Sigmoid colon (tissue), 7 donors: ENCODE data around the gene P4HTM. TPM values are rescaled to one million over a fixed set of nuclear protein-coding genes. Genes with fewer than 3 reads are reported as not detected.

Experiments
- DNase-seq: peaks from one replicate; pipeline ENCODE4 v3.0.0-alpha.2; 2019
- H3K27ac ChIP-seq, 4 donors: fragments of 200-600 bp; sonication (generic); one replicate each; pipeline ENCODE4 v1.5.1; 2016 to 2019; ENCODE audit warnings: mild to moderate bottlenecking in 1 of 4
- H3K27me3 ChIP-seq, 3 donors: fragments of 200-600 bp; sonication (generic); one replicate each; pipeline ENCODE4 v1.5.1; 2019; ENCODE audit warnings: mild to moderate bottlenecking in 1 of 3
- H3K36me3 ChIP-seq, 4 donors: fragments of 200-600 bp; sonication (generic); one replicate each; pipeline ENCODE4 v1.5.1; 2016 to 2019
- H3K4me1 ChIP-seq, 4 donors: fragments of 200-600 bp; sonication (generic); one replicate each; pipeline ENCODE4 v1.5.1; 2017 to 2019
- H3K4me3 ChIP-seq, 4 donors: fragments of 200-600 bp; sonication (generic); one replicate each; pipeline ENCODE4 v1.5.1; 2017 to 2019; ENCODE audit warnings: mild to moderate bottlenecking in 2 of 4, moderate library complexity in 1 of 4
- H3K9me3 ChIP-seq, 4 donors: fragments of 200-600 bp in 3 of 4; sonication (generic) in 3 of 4; one replicate each; pipeline versions ENCODE4 v1.5.1 to v1.6.1; 2013 to 2019
- EP300 ChIP-seq, 4 donors: sonication (generic); formaldehyde crosslinking; IDR thresholded peaks; one replicate each; pipeline ENCODE4 v1.6.1; 2017; ENCODE audit warnings: antibody characterized with exemption in 4 of 4
- POLR2A ChIP-seq, 2 donors: fragments of 450-650 bp; IDR thresholded peaks; one replicate each; pipeline ENCODE4 v1.6.1; 2016; ENCODE audit warnings: antibody characterized with exemption in 2 of 2, mild to moderate bottlenecking in 2 of 2, moderate library complexity in 2 of 2
- POLR2AphosphoS5 ChIP-seq, 4 donors: sonication (generic); formaldehyde crosslinking; IDR thresholded peaks; one replicate each; pipeline ENCODE4 v1.6.1; 2017; ENCODE audit warnings: antibody characterized with exemption in 4 of 4
- WGBS, 2 donors: extraction: QIAGEN DNeasy Blood & Tissue Kit; methylation state at CpG; one replicate each; pipeline ENCODE4 v1.1.7; 2013; 5-methylcytosine and 5-hydroxymethylcytosine counted together
- intact Hi-C: fragments of 100-400 bp; cut with DNase I; formaldehyde crosslinking; loops from one replicate; pipeline ENCODE4 v1.15.1; 2023
- polyA plus RNA-seq, 3 donors: library from polyadenylated mRNA; stranded (reverse); fragments of 200-250 nt; gene quantifications; one replicate each; pipeline ENCODE4 v1.2.3, GENCODE V29; 2013
- total RNA-seq, 4 donors: library from RNA; depleted of rRNA; stranded (reverse); fragments of >200 nt; gene quantifications; one replicate each; pipeline ENCODE4 v1.1.0, GENCODE V29; 2016
- TF ChIP-seq, protein P1 (sequence below), 4 experiments: fragments of 450-650 bp in 3 of 4; fragments of 200-600 bp in 1 of 4; IDR thresholded peaks; one replicate each; pipeline ENCODE4 v1.5.1; 2016 to 2019; ENCODE audit warnings: antibody characterized with exemption in 4 of 4, mild to moderate bottlenecking in 3 of 4, moderate library complexity in 2 of 4
- donor health status: healthy with polysubstance abuse.
- donor health status: Bipolar disorder and iron deficiency.
- donor health status: healthy.

Gene P4HTM
- total and polyA plus RNA-seq, 7 donors, result 5.4 to 41.3 (median 30.9) TPM

DNA sequence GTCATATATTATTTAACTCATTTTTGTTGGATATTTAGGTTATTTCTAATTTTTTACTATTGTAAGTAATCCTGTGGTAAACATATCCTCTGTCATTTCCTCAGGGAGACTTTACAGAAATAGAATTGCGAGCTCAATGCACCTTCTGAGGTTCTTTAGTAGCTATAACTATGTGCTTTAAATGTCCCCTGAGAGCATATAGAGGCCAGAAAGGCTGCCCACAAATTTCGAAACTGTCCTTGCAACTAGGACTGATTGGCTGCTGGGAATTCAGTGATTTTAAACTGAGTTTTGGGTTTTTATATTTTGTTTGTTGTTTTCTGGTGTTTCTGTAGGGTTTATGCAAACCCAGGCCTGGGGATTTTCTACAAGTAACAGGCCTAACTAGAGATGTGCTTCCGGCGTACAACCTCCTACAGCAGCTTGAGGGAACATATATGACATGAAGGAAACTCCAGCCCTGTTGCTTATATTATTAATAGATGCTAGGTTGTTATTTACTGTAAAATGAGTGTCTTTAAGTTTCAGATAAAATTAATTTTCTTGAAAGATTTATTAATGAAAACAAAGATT, 29.1 kb upstream of the P4HTM start:
- no peak for DNase-seq
- H3K36me3 ChIP-seq, result peaks cover 0 to 51% (median 11%) of the 10 kb centered on the region in 4 donors
- TF ChIP-seq, protein P1, sequence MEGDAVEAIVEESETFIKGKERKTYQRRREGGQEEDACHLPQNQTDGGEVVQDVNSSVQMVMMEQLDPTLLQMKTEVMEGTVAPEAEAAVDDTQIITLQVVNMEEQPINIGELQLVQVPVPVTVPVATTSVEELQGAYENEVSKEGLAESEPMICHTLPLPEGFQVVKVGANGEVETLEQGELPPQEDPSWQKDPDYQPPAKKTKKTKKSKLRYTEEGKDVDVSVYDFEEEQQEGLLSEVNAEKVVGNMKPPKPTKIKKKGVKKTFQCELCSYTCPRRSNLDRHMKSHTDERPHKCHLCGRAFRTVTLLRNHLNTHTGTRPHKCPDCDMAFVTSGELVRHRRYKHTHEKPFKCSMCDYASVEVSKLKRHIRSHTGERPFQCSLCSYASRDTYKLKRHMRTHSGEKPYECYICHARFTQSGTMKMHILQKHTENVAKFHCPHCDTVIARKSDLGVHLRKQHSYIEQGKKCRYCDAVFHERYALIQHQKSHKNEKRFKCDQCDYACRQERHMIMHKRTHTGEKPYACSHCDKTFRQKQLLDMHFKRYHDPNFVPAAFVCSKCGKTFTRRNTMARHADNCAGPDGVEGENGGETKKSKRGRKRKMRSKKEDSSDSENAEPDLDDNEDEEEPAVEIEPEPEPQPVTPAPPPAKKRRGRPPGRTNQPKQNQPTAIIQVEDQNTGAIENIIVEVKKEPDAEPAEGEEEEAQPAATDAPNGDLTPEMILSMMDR (IDR thresholded peaks at IDR 0.05), result no peak

DNA sequence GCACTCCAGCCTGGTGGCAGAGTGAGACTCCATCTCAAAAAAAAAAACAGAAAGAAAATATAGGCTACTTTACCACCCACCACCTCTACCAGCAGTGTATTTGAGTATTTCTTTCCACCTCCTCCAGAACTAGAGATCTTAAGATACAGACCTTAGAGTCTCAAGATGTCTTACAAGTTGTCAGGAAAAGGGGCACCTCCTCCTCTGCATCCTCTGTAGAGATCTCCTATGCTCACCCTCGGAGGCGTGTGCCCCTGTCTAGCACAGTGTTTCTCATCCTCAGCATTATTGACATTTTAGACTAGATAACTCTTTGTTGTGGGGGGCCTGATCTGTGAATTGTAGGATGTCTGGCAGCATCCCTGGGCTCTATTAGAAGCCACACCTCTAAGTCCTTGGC, 27.7 kb upstream of the P4HTM start:
- H3K27ac ChIP-seq, result no peak overlapping the region
- H3K36me3 ChIP-seq, result peaks cover 5 to 62% (median 15%) of the 10 kb centered on the region in 4 donors
- intact Hi-C loops, result no loop called here
- no peaks in the 10 kb centered on the region for H3K4me1 ChIP-seq
- TF ChIP-seq EP300 (IDR thresholded peaks at IDR 0.05) (no peak), POLR2A (IDR thresholded peaks at IDR 0.05) (no peak), POLR2AphosphoS5 (IDR thresholded peaks at IDR 0.05) (no peak)
- TF ChIP-seq, protein P1 (IDR thresholded peaks at IDR 0.05), result no peak
- no peaks in the 10 kb centered on the region for H3K9me3 ChIP-seq
- WGBS, 2 donors, result 86 to 90% methylated on average over 2 of the region's 2 CpGs
- H3K4me3 ChIP-seq, result no peak overlapping the region
- DNase-seq, result no peak
- H3K27me3 ChIP-seq, result no peaks in the 10 kb centered on the region

More for the DNA sequence above, 29.1 kb upstream of the P4HTM start:
- Histone ChIP-seq H3K27ac (no peak overlapping the region), H3K4me1 (no peaks in the 10 kb centered on the region), H3K9me3 (no peaks in the 10 kb centered on the region), H3K4me3 (no peak overlapping the region), H3K27me3 (no peaks in the 10 kb centered on the region)
- intact Hi-C loops, result no loop called here
- WGBS, 2 donors, result 80 to 92% methylated on average over 4 of the region's 4 CpGs

DNA sequence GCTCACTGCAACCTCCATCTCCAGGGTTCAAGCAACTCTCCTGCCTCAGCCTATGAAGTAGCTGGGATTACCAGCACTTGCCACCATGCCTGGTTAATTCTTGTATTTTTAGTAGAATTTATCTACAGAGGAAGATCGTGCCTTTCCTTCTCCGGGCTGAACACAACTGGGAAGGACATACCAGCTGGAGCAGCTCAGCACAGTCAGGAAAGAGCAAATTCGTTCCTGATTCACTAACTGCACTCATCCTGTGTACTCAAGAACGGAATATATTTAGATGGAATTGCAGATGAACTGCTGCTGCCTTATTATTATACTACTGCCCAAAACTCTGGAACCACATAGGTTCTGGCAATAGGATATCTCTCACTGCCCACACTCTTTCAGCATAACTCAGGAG, 27.1 kb upstream of the P4HTM start:
- Histone ChIP-seq H3K27ac (no peak overlapping the region), H3K4me3 (no peak overlapping the region), H3K36me3 (peaks cover 7 to 62% (median 17%) of the 10 kb centered on the region in 4 donors), H3K27me3 (no peaks in the 10 kb centered on the region), H3K9me3 (no peaks in the 10 kb centered on the region), H3K4me1 (no peaks in the 10 kb centered on the region)
- intact Hi-C loops, result no loop called here
- no peak for DNase-seq
- TF ChIP-seq, protein P1 (IDR thresholded peaks at IDR 0.05), result no peak
- no peak for TF ChIP-seq EP300 (IDR thresholded peaks at IDR 0.05)
- 92 to 93% methylated on average over 4 of the region's 4 CpGs for WGBS, 2 donors

DNA sequence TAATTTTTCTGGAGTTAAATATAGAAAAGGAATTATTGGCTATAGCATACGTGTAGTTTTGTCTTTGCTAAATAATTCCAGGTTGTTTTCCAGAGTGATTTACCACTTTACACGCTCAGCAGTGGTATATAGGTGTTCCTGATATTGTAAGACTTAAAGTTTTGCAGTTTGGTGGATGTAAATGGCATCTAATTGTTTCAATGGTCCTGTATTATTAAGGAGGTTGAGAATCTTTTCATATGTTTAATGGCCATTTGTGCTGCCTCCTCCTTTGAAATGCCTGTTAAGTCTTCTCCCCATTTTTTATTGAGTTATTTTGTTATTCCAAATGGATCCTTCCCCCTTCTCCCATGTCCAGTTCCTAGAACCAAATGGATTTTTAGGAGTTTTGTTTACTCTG, 26.4 kb upstream of the P4HTM start:
- TF ChIP-seq POLR2A (IDR thresholded peaks at IDR 0.05) (no peak), POLR2AphosphoS5 (IDR thresholded peaks at IDR 0.05) (no peak), EP300 (IDR thresholded peaks at IDR 0.05) (no peak)
- TF ChIP-seq, protein P1 (IDR thresholded peaks at IDR 0.05), result no peak
- Histone ChIP-seq H3K27me3 (no peaks in the 10 kb centered on the region), H3K9me3 (no peaks in the 10 kb centered on the region), H3K4me3 (no peak overlapping the region), H3K36me3 (peaks cover 7 to 62% (median 19%) of the 10 kb centered on the region in 4 donors), H3K4me1 (no peaks in the 10 kb centered on the region), H3K27ac (no peak overlapping the region)
- intact Hi-C loops, result no loop called here
- 86 to 90% methylated on average over 2 of the region's 2 CpGs for WGBS, 2 donors
- no peak for DNase-seq

DNA sequence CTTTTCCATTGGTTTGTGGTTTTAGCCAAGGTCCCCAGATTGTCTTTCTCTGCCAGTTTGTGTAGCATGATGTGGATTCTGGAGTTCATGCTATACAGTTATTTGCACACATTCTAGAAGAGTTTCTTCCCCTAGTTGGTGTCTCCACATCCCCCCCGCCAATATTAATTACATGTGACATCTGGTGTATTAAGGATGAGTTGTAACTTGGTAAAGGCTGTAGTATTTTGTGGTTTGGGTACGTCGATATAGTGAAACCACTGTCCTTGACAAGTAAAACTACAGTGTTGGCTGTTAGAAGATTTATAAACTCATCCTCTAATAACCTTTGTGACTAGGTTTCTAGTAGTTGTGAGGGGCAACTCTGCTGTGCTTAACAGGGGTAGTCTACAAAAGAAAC, 23.7 kb upstream of the P4HTM start:
- no peaks in the 10 kb centered on the region for H3K9me3 ChIP-seq
- no peak overlapping the region for H3K27ac ChIP-seq
- H3K4me1 ChIP-seq, result no peaks in the 10 kb centered on the region
- intact Hi-C loops, result no loop called here
- no peaks in the 10 kb centered on the region for H3K27me3 ChIP-seq
- H3K4me3 ChIP-seq, result no peak overlapping the region
- H3K36me3 ChIP-seq, result peaks cover 15 to 89% (median 41%) of the 10 kb centered on the region in 4 donors
- WGBS, 2 donors, result 68 to 71% methylated on average over 3 of the region's 3 CpGs
- DNase-seq, result no peak
- TF ChIP-seq, protein P1 (IDR thresholded peaks at IDR 0.05), result no peak
- TF ChIP-seq POLR2AphosphoS5 (IDR thresholded peaks at IDR 0.05) (no peak), POLR2A (IDR thresholded peaks at IDR 0.05) (no peak), EP300 (IDR thresholded peaks at IDR 0.05) (no peak)
